Caco-2 (cell line): ENCODE data around the gene KRTAP19-7. TPM values are rescaled to one million over a fixed set of nuclear protein-coding genes. Genes with fewer than 3 reads are reported as not detected.

ENCODE experiments used
- BruUV-seq: library from RNA; stranded (reverse); fragments of 400-500 nt; replicated peaks from 2 replicates; lab custom pipeline; 2021; lab: Mats Ljungman, UMichigan
- CTCF ChIA-PET: fragments of 300-600 bp; sonication (Branson Sonifier 250); formaldehyde crosslinking; loops from one replicate; lab custom pipeline; 2022; ENCODE audit warnings: antibody characterized with exemption; lab: Charles Lee
- POLR2A ChIA-PET: fragments of 300-600 bp; sonication (Branson Sonifier 250); formaldehyde crosslinking; loops from one replicate; lab custom pipeline; 2022; ENCODE audit warnings: antibody characterized with exemption; lab: Charles Lee
- DNase-seq, 2 experiments: peaks; one replicate each; pipeline versions ENCODE4 v3.0.0 to v3.0.0-alpha.2; 2020 to 2022
- H3K27me3 ChIP-seq: replicated peaks from 2 replicates; pipeline ENCODE4 v1.6.0; 2011; ENCODE audit warnings: low read length; ENCODE audit not compliant: control insufficient read depth, insufficient read depth
- H3K36me3 ChIP-seq: 2 replicates; pipeline ENCODE4 v1.5.1; 2011; ENCODE audit warnings: low read length; ENCODE audit not compliant: control insufficient read depth, insufficient read depth
- H3K4me1 ChIP-seq: fragments of 250-450 bp; sonication (Bioruptor Pico); 2 replicates; pipeline ENCODE4 v1.5.1; 2020; ENCODE audit warnings: mild to moderate bottlenecking
- H3K4me3 ChIP-seq: 2 replicates; pipeline ENCODE4 v1.5.1; 2011; ENCODE audit warnings: low read depth, mild to moderate bottlenecking, control low read depth, low read length
- H3K9me3 ChIP-seq: fragments of 250-450 bp; sonication (Bioruptor Pico); 2 replicates; pipeline ENCODE4 v1.5.1; 2020; ENCODE audit warnings: mild to moderate bottlenecking, moderate library complexity
- H3K27ac Mint-ChIP-seq: one replicate; pipeline ENCODE4 v1.8.0; 2022; ENCODE audit warnings: mixed read lengths; ENCODE audit not compliant: unreplicated experiment
- H3K27me3 Mint-ChIP-seq: one replicate; pipeline ENCODE4 v1.8.0; 2022; ENCODE audit warnings: mixed read lengths; ENCODE audit not compliant: insufficient read depth, unreplicated experiment
- H3K36me3 Mint-ChIP-seq: one replicate; pipeline ENCODE4 v1.8.0; 2022; ENCODE audit warnings: mild to moderate bottlenecking, mixed read lengths; ENCODE audit not compliant: insufficient read depth, unreplicated experiment
- H3K4me1 Mint-ChIP-seq: one replicate; pipeline ENCODE4 v1.8.0; 2022; ENCODE audit warnings: low read depth, mixed read lengths; ENCODE audit not compliant: unreplicated experiment
- H3K4me3 Mint-ChIP-seq: one replicate; pipeline ENCODE4 v1.8.0; 2022; ENCODE audit warnings: mild to moderate bottlenecking, moderate library complexity, mixed read lengths; ENCODE audit not compliant: unreplicated experiment
- H3K9me3 Mint-ChIP-seq: one replicate; pipeline ENCODE4 v1.8.0; 2022; ENCODE audit warnings: mixed read lengths; ENCODE audit not compliant: unreplicated experiment
- CTCF ChIP-seq, 2 experiments: fragments of 200-600 bp in 1 of 2; IDR thresholded peaks; 1 replicate in 1 of 2; 2 replicates in 1 of 2; pipeline versions ENCODE4 v1.5.1 to v1.8.0; 2011 to 2022; ENCODE audit warnings: antibody characterized with exemption in 1 of 2, control low read depth in 1 of 2, inconsistent platforms in 1 of 2, low read depth in 1 of 2, low read length in 1 of 2, mild to moderate bottlenecking in 1 of 2, moderate library complexity in 1 of 2; ENCODE audit not compliant: insufficient read depth in 1 of 2, severe bottlenecking in 1 of 2, unreplicated experiment in 1 of 2
- intact Hi-C: fragments of 100-400 bp; cut with micrococcal nuclease; formaldehyde crosslinking; loops from one replicate; pipeline ENCODE4 v1.10.0; 2022; ENCODE audit not compliant: unreplicated experiment
- total RNA-seq: library from RNA; stranded (reverse); gene quantifications from 2 replicates; pipeline ENCODE4 v1.2.3, GENCODE V29; 2022

The KRTAP19-7 gene
- total RNA-seq, 1 experiment from 2014 or later, result not detected

GRCh38 chr21:30598802-30599201, 37.7 kb upstream of the KRTAP19-7 start, which contains the start of gene KRTAP6-2:
Gene KRTAP6-2, minus strand, starts transcription at chr21:30598902. Its CDS starts 28 bp downstream, at chr21:30598874.
- ChIA-PET CTCF (no interaction called here), POLR2A (no interaction called here)
- Histone ChIP-seq H3K4me3 (no peak within 1 kb of the TSS), H3K27me3 (no peaks in the 10 kb centered on the region), H3K9me3 (no peaks in the 10 kb centered on the region), H3K4me1 (no peaks in the 10 kb centered on the region), H3K36me3 (no peaks in the 10 kb centered on the region)
- H3K27ac Mint-ChIP-seq, result no peak within 1 kb of the TSS
- no peaks in the 10 kb centered on the region for H3K27me3 Mint-ChIP-seq
- no peaks in the 10 kb centered on the region for H3K9me3 Mint-ChIP-seq
- intact Hi-C loops, result no loop called here
- DNase-seq, result no peak
- no peak within 1 kb of the TSS for H3K4me3 Mint-ChIP-seq
- peaks cover 6% of the 10 kb centered on the region for H3K4me1 Mint-ChIP-seq
- no peak for TF ChIP-seq CTCF (IDR thresholded peaks at IDR 0.05; ENCODE audit: insufficient read depth in 1 of 2, low read depth in 1 of 2, low read length in 1 of 2, severe bottlenecking in 1 of 2, unreplicated experiment in 1 of 2)
- H3K36me3 Mint-ChIP-seq, result no peaks in the 10 kb centered on the region
- BruUV-seq, result no TSS peak

- Mint-ChIP-seq H3K9me3 (no peaks in the 10 kb centered on the region), H3K27ac (no peak within 1 kb of the TSS), H3K4me3 (no peak within 1 kb of the TSS), H3K4me1 (no peaks in the 10 kb centered on the region), H3K27me3 (peaks cover 4% of the 10 kb centered on the region), H3K36me3 (no peaks in the 10 kb centered on the region)
- ChIA-PET POLR2A (no interaction called here), CTCF (no interaction called here)
- Histone ChIP-seq H3K4me3 (no peak within 1 kb of the TSS), H3K4me1 (no peaks in the 10 kb centered on the region), H3K27me3 (no peaks in the 10 kb centered on the region), H3K36me3 (no peaks in the 10 kb centered on the region), H3K9me3 (no peaks in the 10 kb centered on the region)
- intact Hi-C loops, result no loop called here
- BruUV-seq, result no TSS peak
- no peak for DNase-seq
- no peak for TF ChIP-seq CTCF (IDR thresholded peaks at IDR 0.05; ENCODE audit: insufficient read depth in 1 of 2, low read depth in 1 of 2, low read length in 1 of 2, severe bottlenecking in 1 of 2, unreplicated experiment in 1 of 2)
Observed at GRCh38 chr21:30592140-30592539, 31.0 kb upstream of the KRTAP19-7 start, which contains the start of gene KRTAP6-3. Gene KRTAP6-3, plus strand, starts transcription at chr21:30592440. Its CDS starts 6 bp downstream, at chr21:30592446.

GRCh38 chr21:30590297-30590696, 29.2 kb upstream of the KRTAP19-7 start, which contains the start of gene KRTAP22-2:
Gene KRTAP22-2, minus strand, starts transcription at chr21:30590397.
- Histone ChIP-seq H3K9me3 (no peaks in the 10 kb centered on the region), H3K27me3 (no peaks in the 10 kb centered on the region), H3K4me1 (no peaks in the 10 kb centered on the region), H3K4me3 (no peak within 1 kb of the TSS), H3K36me3 (no peaks in the 10 kb centered on the region)
- no TSS peak for BruUV-seq
- H3K27ac Mint-ChIP-seq, result no peak within 1 kb of the TSS
- CTCF ChIA-PET, result no interaction called here
- H3K4me3 Mint-ChIP-seq, result no peak within 1 kb of the TSS
- H3K27me3 Mint-ChIP-seq, result peaks cover 4% of the 10 kb centered on the region
- DNase-seq, result no peak
- H3K9me3 Mint-ChIP-seq, result no peaks in the 10 kb centered on the region
- POLR2A ChIA-PET, result no interaction called here
- no peaks in the 10 kb centered on the region for H3K36me3 Mint-ChIP-seq
- H3K4me1 Mint-ChIP-seq, result no peaks in the 10 kb centered on the region
- TF ChIP-seq CTCF (IDR thresholded peaks at IDR 0.05; ENCODE audit: insufficient read depth in 1 of 2, low read depth in 1 of 2, low read length in 1 of 2, severe bottlenecking in 1 of 2, unreplicated experiment in 1 of 2), result no peak
- intact Hi-C loops, result no loop called here
